ENCODE measurements around the gene PDK4. TPM values are rescaled to one million over a fixed set of nuclear protein-coding genes. Genes with fewer than 3 reads are reported as not detected.

The PDK4 gene
- total RNA-seq, 1 experiment from 2014 or later, result 1.2 TPM

- CTCF ChIA-PET, result interaction anchor here (0.7 to 29.2 kb wide), 10 partner anchors 11 to 143 kb away, joined by 3 to 1114 read pairs (median 9); partner anchors contain the start of gene PDK4
- BruUV-seq (replicated peaks), result no TSS peak
- POLR2A ChIA-PET, result interaction anchor here (0.6 to 5.4 kb wide), 6 partner anchors 32 to 154 kb away, joined by 3 to 59 read pairs (median 10); no protein-coding TSS in a partner anchor
- Mint-ChIP-seq H3K9me3 (ENCODE audit: unreplicated experiment) (no peaks in the 10 kb centered on the region), H3K27ac (ENCODE audit: low read depth, unreplicated experiment) (peak overlapping the region; percentile 19), H3K36me3 (ENCODE audit: insufficient read depth, unreplicated experiment) (no peaks in the 10 kb centered on the region), H3K4me1 (ENCODE audit: insufficient read depth, unreplicated experiment) (peaks cover 39% of the 10 kb centered on the region), H3K27me3 (ENCODE audit: insufficient read depth, unreplicated experiment) (peaks cover 3% of the 10 kb centered on the region), H3K4me3 (ENCODE audit: unreplicated experiment) (no peak overlapping the region)
- TF ChIP-seq, protein P1, sequence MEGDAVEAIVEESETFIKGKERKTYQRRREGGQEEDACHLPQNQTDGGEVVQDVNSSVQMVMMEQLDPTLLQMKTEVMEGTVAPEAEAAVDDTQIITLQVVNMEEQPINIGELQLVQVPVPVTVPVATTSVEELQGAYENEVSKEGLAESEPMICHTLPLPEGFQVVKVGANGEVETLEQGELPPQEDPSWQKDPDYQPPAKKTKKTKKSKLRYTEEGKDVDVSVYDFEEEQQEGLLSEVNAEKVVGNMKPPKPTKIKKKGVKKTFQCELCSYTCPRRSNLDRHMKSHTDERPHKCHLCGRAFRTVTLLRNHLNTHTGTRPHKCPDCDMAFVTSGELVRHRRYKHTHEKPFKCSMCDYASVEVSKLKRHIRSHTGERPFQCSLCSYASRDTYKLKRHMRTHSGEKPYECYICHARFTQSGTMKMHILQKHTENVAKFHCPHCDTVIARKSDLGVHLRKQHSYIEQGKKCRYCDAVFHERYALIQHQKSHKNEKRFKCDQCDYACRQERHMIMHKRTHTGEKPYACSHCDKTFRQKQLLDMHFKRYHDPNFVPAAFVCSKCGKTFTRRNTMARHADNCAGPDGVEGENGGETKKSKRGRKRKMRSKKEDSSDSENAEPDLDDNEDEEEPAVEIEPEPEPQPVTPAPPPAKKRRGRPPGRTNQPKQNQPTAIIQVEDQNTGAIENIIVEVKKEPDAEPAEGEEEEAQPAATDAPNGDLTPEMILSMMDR (IDR thresholded peaks at IDR 0.05; ENCODE audit: unreplicated experiment), result no peak
- intact Hi-C loops (cut with micrococcal nuclease), result no loop called here
- DNase-seq (ENCODE audit: unreplicated experiment), result no peak
These were observed 49.7 kb downstream of the PDK4 start for GRCh38 chr7:95546647-95547046.

DNA sequence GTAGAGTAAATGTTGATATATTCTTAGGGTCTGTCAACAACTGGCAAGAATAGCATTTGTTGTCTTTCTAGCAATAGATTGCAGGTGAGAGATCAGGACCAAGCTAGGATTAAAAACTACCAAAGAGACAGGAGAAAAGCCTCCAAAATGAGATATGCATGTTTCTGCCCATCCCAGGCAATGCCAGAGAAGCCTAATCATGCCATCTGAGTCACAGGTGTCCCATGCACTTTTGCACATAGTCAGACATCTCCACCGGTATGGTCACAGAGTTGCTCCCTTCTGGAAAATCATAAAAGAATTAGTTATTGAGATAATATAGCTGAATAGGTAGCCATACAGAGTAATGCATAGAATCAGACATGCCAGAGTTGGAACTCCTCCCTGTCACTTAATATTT is 50.6 kb downstream of the PDK4 start:
- ChIA-PET CTCF (interaction anchor here (0.7 to 29.2 kb wide), 23 partner anchors 10 to 149 kb away, joined by 3 to 1114 read pairs (median 7); partner anchors contain the start of gene PDK4), POLR2A (interaction anchor here (0.9 to 5.4 kb wide), 7 partner anchors 12 to 143 kb away, joined by 3 to 59 read pairs (median 16); no protein-coding TSS in a partner anchor)
- Mint-ChIP-seq H3K4me3 (ENCODE audit: unreplicated experiment) (peak overlapping the region; percentile 59), H3K27me3 (ENCODE audit: insufficient read depth, unreplicated experiment) (peaks cover 13% of the 10 kb centered on the region), H3K9me3 (ENCODE audit: unreplicated experiment) (no peaks in the 10 kb centered on the region), H3K36me3 (ENCODE audit: insufficient read depth, unreplicated experiment) (no peaks in the 10 kb centered on the region), H3K4me1 (ENCODE audit: insufficient read depth, unreplicated experiment) (peaks cover 39% of the 10 kb centered on the region), H3K27ac (ENCODE audit: low read depth, unreplicated experiment) (peak overlapping the region; percentile 76)
- intact Hi-C loops (cut with micrococcal nuclease), result loop anchor here (1.0 to 2.0 kb wide), 3 partner anchors 18 to 139 kb away; partner anchors contain the start of gene PDK4
- DNase-seq (ENCODE audit: unreplicated experiment), result peak; percentile 24
- no TSS peak for BruUV-seq (replicated peaks)
- TF ChIP-seq, protein P1 (IDR thresholded peaks at IDR 0.05; ENCODE audit: unreplicated experiment), result no peak

GRCh38 chr7:95545007-95545615 is 51.2 kb downstream of the PDK4 start:
- peak; percentile 77 for DNase-seq (ENCODE audit: unreplicated experiment)
- H3K9me3 Mint-ChIP-seq (ENCODE audit: unreplicated experiment), result no peaks in the 10 kb centered on the region
- TF ChIP-seq, protein P1 (IDR thresholded peaks at IDR 0.05; ENCODE audit: unreplicated experiment), result peak; percentile 61
- H3K27me3 Mint-ChIP-seq (ENCODE audit: insufficient read depth, unreplicated experiment), result peaks cover 19% of the 10 kb centered on the region
- ChIA-PET POLR2A (interaction anchor here (0.6 to 5.4 kb wide), 14 partner anchors 13 to 144 kb away, joined by 3 to 59 read pairs (median 4); partner anchors contain the start of gene PDK4), CTCF (interaction anchor here (0.7 to 29.2 kb wide), 33 partner anchors 9 to 431 kb away, joined by 3 to 1114 read pairs (median 7); partner anchors contain the start of gene PDK4)
- H3K27ac Mint-ChIP-seq (ENCODE audit: low read depth, unreplicated experiment), result peak overlapping the region; percentile 76
- no TSS peak for BruUV-seq (replicated peaks)
- peaks cover 33% of the 10 kb centered on the region for H3K4me1 Mint-ChIP-seq (ENCODE audit: insufficient read depth, unreplicated experiment)
- H3K4me3 Mint-ChIP-seq (ENCODE audit: unreplicated experiment), result peak overlapping the region; percentile 59
- H3K36me3 Mint-ChIP-seq (ENCODE audit: insufficient read depth, unreplicated experiment), result no peaks in the 10 kb centered on the region
- intact Hi-C loops (cut with micrococcal nuclease), result loop anchor here (1.0 to 2.0 kb wide), 3 partner anchors 18 to 139 kb away; partner anchors contain the start of gene PDK4

DNA sequence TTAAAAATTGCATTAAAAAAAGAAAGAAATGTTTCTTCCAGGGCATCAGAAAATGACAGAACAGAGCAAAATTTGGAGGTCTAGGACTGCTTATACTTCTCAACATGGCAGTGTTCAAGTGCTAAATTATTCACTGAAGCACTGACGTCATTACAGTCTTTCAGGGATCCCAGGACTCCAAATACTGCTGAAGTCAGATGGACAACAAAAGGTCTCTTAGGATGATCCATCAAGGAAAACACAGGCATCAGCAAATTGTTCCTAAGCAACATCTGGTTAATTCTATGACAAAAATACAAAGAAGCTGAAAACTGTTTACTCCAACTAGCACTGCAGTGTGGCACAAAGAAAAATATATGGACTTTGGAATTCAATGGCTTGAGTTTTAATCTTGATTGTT is 52.1 kb downstream of the PDK4 start:
- Mint-ChIP-seq H3K4me1 (ENCODE audit: insufficient read depth, unreplicated experiment) (peaks cover 26% of the 10 kb centered on the region), H3K4me3 (ENCODE audit: unreplicated experiment) (no peak overlapping the region), H3K9me3 (ENCODE audit: unreplicated experiment) (no peaks in the 10 kb centered on the region), H3K27ac (ENCODE audit: low read depth, unreplicated experiment) (no peak overlapping the region), H3K27me3 (ENCODE audit: insufficient read depth, unreplicated experiment) (peaks cover 21% of the 10 kb centered on the region), H3K36me3 (ENCODE audit: insufficient read depth, unreplicated experiment) (no peaks in the 10 kb centered on the region)
- intact Hi-C loops (cut with micrococcal nuclease), result loop anchor here (2.0 kb wide), 1 partner anchor 53 kb away; the partner anchor contains the start of gene PDK4
- TF ChIP-seq, protein P1 (IDR thresholded peaks at IDR 0.05; ENCODE audit: unreplicated experiment), result no peak
- DNase-seq (ENCODE audit: unreplicated experiment), result no peak
- BruUV-seq (replicated peaks), result no TSS peak
- CTCF ChIA-PET, result interaction anchor here (0.6 to 29.2 kb wide), 31 partner anchors 8 to 1278 kb away, joined by 3 to 1114 read pairs (median 7); partner anchors contain the start of gene PDK4
- POLR2A ChIA-PET, result interaction anchor here (0.9 to 5.4 kb wide), 8 partner anchors 8 to 145 kb away, joined by 3 to 59 read pairs (median 11); no protein-coding TSS in a partner anchor
